Activated CD4-positive, alpha-beta T cell treated with anti-CD3 and anti-CD28 coated beads for 48 hours (primary cell): ENCODE data around the gene CRTAC1.
A peak's percentile ranks its signal among the peaks of the same experiment; 100 is the strongest.
"Not testable (repeated sequence)": the region's sequence is repeated elsewhere in the genome, so short reads cannot be mapped to it uniquely, and the experiment has no call there.

Source experiments
- DNase-seq: peaks from one replicate; pipeline ENCODE4 v3.0.0-alpha.2; 2020

CRTAC1 gene

DNA sequence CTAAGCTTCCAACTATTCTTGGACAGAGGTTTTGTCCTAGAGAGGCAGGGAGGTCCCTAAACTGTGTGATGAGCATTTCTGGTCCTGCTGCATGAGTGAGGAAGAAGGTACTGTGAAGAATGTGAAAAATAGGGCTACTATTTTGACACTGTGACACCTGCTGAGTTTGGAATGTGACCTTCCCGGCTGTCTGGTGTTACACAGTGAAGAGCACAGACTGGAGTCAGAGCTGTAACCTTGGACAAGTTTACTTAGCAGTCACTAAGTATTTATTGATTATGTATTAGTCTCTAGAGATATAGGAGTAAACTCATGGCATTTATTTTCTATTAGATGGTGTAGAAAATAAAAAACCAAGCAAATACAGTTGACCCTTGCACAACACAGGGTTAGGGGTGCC lies 168.5 kb downstream of the CRTAC1 start:
- no peak for DNase-seq

DNA sequence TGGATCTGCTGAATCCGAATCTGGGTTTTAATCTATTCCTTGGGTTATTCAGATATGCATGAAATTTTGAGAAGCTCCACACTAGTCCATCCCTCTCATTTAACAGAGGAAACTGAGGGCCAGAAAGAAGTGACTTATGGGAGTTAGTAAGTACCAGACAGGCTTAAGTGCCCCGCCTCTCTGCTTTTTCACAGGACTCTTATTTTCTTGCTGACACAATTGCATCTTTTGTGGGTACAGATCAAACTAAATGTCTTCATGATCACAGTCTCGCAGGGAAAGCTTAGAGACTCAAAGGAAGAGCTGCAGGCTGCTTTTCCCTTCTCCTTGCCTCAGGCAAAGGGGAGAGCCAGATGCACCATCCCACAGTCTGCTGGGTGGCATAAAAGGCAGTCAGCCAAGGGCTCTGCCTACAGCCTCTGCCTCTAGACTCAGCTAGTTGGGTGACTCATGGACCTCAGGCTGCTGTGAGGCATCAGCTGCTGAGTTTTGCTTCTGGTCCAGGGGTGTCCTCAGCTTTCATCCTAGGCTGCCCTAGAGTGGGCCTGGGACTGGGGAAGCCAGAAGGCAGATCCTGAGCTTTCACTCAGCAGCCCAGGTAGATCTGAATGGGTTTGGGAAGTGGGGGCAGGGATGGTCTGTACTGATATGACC lies 169.2 kb downstream of the CRTAC1 start:
- DNase-seq: no peak

DNA sequence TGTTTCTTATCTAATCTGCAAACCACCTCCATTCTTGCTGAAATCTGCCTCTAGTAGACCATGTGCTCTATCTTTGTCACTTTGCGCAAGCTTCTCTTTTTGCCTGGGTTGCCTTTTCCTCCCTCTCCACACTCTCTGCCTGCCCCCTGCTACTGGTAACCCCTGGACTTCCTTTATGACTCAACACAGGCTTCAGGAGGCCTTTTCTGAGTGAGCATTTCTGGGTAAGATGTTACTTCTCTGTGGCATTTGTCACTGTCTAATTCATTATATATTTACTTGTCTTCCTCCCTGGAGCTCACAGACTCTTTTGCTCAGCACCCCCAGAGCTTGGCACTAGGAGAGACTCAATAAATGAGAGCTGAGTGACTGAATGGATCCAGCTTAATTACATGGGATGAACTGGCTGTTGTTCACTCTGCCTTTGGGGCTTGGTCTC lies 172.4 kb downstream of the CRTAC1 start:
- peak; percentile 30 for DNase-seq

DNA sequence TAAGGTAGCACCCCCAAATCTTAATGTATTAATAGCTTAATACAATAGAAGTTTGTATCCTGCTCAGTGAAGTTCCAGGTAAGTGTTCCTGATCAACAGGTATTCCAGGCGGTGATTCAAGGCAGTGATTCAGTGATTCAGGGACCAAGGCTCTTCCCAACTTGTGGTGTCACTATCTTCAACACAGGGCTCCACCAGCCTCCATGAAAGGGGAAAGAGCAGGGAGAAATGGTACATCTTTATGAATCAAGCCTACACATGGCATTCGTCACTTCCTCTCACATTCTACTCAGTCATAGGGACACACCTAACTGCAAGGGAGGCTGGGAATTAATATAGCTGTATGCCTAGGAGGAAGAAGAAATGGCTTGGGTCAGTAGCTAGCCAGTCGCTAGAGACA lies 175.7 kb downstream of the CRTAC1 start:
- no peak for DNase-seq

DNA sequence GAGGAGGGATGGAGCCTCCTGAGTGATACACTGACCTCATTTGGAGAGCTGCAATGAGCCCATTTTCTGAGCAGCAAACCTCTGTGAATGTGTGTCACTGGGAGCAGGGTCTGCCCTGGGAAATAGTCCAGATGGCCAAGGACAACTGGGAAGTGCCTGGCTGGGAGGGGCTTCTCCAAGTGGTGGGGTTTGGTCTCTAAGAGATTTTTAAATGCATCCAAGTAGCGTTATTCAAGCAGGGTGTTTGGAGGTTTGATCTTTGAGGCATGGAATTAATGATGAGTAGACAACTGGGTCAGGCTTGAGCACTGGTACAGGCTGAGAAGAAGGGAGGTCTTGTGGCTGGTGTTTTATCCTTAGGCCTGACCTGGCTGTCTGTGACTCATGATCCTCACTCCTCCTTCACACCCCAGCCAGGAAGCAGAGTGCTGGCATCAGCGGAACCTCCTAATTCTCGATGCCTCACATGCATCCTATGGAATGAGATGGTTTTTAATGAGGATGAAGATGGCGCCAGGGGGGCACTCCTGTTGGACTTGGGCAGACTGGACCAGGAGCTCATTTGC lies 177.5 kb downstream of the CRTAC1 start:
- DNase-seq: no peak

DNA sequence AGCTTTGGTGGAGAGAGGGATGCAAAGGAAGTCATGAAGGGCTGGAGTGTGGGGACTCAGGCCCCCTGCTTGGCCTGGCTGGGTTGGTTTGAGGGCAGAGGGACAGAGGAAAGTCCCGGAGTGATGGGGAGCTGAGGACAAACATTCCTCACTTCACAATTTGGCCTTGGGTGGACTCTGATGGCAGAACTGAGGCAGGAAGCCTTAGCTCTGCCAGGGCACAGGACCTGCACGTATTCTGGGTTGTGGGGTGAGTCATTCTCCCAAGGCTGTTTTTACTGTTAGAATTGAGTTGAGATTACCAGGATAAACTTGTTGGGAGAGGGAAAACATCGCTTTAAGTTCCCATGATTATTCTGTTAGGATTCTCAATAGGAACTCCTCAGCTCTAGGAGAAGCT lies 178.1 kb downstream of the CRTAC1 start:
- no peak for DNase-seq

DNA sequence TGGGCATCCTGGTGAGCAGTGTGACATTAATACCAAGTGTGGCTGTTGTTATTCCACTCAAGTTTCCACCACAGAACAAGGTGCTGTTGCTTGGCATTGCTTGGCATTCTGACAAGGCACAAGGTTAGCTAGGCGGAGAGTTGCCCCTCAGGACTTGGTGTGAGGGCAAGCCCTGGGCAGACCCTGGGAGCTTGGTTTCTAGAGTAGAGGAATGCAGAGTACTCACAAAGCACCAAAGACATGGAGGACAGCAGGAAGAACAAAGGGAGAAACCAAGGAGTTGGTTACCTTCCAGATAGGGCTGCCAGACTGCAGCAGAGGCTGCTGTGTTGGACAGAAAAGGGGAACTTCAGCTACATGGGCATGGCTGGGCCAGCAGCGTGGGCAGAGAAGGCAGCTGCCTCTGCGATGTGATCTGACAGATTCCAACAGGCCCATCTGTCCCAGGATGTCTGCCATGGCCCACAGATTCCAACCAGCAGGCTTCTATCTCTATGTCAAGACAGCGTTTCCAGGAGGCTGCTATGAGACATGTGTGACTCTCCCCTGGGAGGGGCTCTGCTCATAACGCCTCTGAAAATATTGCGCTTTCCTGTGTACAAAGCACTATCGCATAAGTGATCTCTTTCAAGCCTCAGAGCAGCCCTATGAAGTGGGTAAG lies 178.9 kb downstream of the CRTAC1 start:
- peak; percentile 38 for DNase-seq

DNA sequence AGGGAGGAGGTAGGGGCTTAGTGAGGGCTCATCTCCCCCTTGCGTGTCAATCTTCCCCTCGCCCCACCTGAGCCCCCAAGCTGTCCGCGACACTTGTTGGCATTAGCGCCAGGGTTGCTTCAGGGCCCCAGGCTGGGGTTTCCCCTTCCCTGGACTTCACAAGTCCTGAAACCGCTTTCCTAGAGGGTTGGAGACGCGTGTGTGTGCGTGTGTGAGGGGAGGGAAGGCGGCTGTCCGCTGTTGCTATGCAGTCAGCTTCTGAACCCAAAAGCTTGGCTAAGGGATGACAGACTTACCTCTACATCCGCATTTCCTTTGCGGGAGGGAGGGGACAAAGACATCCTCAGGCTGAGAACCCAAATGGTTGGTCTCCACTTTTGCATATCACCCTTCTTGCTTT lies 180.0 kb downstream of the CRTAC1 start:
- no peak for DNase-seq

DNA sequence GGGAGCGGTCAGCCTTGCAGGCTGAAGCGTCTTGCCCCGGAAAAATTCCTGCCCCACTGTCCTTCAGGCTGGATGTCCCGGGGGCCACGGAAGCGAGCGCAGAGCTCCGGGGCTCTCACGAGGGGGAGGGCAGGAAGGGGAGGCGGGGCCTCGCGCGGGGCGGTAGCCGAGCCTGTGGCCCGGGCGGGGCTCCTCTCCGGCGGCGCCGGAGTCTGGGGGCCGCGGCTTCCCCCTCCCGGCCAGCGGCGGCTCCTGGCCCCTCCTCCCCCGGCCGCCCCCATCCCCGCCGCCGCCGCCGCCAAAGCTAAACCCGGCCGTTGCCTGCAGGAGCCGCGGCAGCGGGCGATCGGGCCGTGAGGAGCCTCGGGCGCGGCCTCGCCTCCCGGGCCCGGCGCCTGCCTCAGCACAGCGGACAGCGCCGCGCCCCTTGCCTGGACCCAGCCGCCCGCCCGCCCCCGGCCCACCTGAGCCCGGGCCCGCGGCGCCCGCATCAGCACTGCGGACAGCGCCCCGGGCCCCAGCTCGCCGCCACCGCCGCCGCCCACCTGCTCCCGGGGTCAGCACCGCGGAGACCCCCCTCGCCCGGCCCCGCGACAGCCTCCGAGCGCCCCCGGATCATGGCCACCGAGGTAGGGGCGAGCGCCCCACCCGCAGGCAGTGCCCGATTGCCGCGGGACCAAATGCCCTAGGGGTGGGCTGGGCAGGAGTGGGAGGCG lies 180.6 kb downstream of the CRTAC1 start, which contains the start of gene GOLGA7B:
Gene GOLGA7B, plus strand, starts transcription at position 157 of the 716 bp plus-strand sequence. Its CDS starts 461 bp downstream, at position 618.
- DNase-seq: peak; percentile 61

DNA sequence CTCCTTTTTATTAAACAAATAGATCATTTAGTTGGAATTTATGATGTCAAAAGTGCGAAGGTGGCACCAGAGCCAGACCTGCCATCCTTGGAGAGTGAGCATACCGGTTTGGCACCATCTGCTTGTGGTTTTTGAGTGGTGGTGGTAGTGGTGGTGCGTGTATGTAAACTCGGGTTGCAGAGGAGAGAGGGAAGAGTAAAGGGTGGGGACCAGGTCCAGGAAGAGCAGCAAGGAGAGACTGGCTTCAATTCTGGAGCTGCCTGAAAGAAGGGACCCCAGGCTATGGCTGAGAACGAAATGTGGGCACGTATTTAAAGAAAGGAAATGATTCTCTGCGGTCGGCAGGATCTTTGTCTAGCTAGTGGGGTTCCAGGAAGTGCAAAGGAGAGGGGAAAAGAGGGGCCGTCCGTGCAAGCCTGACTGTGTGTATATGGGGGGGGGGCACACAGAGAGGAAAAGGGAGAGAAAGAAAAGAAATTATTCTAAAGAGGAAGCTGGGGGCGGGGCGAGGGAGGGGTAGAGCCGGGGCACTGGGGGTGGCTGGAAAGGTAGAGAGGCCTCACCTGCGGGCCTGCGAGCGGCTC lies 181.2 kb downstream of the CRTAC1 start:
- DNase-seq: no peak

DNA sequence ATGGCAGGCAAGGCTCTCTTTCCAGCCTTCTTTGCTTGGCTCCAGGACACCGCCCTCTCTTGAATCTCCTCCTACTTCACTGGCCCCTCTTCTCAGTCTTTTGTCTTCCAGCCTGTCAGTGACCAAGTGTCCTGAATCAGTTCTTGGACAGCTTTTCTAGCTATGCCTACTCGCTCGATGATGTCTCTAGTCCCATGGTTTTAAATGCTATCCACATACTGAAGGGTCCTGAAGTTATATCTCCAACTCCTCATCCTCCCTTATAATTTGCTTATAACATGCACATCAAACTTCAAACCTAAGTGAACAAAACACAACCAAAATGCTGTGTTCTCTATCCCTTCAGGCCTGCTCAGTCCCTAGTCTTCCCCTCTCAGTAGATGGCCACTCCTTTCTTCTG lies 185.7 kb downstream of the CRTAC1 start:
- DNase-seq: no peak

DNA sequence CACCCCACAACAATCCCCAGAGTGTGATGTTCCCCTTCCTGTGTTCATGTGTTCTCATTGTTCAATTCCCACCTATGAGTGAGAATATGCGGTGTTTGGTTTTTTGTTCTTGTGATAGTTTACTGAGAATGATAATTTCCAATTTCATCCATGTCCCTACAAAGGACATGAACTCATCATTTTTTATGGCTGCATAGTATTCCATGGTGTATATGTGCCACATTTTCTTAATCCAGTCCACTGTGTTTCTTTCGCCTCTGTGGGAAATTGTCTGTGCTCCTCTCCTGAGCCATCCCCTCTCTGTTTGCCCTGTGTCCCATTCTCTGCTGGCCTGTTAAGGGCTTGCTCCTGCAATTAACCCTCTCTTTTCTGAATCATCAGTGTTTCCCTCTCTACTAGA lies 186.4 kb downstream of the CRTAC1 start:
- DNase-seq: not testable (repeated sequence)

DNA sequence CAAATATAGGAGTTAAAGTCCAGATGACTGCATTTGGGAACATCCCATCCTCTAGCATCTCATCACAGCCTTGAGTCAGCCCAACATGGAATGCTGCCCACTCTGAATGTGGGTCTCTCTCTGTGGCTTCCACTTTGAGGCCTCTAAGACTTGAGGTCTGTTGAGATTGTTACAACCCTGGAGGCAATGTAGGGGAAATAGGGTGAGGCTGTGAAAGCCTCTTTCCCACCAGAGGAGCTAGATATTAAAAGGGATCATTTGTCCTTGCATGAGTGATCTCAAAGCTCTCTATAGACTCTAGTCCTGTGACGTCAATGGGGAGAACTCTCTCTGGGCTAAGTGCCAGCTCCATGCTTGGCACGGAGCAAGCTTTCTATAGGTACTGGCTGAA lies 187.1 kb downstream of the CRTAC1 start:
- DNase-seq: no peak

DNA sequence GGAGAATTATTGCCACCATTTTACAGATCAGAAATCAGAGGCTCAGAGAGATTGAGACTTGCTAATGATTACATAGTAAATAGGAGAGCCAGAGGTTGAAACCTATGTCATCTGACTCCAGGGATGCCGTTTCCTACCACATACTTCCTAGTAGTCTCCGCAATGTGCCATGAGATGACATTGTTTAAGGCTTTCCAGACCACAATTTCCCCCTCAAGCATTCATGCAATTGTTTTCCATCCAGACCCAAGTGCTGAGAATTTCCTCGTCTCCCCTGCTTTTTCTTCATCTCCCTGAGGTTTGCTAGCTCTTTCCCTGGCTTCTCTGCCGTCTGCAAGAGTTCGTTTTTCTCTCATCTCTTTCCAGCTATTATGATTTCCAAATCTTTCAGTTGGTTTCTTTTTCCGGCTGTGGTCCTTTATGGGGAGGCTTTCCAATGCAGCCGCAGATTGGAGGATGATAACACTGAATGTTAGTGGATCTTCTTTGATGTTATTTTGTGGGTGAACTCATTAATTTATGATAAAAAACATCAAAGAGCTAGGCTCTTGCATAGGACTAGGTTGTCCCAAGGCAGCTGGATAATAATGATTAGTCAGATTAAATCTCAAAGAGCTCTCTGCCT lies 187.7 kb downstream of the CRTAC1 start:
- DNase-seq: no peak

DNA sequence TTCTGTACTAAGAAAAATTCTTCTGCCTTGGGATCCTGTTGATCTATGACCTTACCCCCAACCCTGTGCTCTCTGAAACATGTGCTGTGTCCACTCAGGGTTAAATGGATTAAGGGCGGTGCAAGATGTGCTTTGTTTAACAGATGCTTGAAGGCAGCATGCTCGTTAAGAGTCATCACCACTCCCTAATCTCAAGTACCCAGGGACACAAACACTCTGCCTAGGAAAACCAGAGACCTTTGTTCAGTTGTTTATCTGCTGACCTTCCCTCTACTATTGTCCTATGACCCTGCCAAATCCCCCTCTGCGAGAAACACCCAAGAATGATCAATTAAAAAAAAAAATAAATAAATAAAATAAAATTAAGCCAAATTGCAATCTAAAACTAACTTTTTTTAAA lies 188.3 kb downstream of the CRTAC1 start:
- DNase-seq: not testable (repeated sequence)

DNA sequence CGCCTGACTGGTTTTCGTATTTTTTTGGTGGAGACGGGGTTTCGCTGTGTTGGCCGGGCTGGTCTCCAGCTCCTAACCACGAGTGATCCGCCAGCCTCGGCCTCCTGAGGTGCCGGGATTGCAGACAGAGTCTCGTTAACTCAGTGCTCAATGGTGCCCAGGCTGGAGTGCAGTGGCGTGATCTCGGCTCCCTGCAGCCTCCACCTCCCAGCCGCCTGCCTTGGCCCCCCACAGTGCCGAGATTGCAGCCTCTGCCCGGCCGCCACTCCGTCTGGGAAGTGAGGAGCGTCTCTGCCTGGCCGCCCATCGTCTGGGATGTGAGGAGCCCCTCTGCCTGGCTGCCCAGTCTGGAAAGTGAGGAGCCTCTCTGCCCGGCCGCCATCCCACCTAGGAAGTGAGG lies 189.3 kb downstream of the CRTAC1 start:
- DNase-seq: not testable (repeated sequence)

DNA sequence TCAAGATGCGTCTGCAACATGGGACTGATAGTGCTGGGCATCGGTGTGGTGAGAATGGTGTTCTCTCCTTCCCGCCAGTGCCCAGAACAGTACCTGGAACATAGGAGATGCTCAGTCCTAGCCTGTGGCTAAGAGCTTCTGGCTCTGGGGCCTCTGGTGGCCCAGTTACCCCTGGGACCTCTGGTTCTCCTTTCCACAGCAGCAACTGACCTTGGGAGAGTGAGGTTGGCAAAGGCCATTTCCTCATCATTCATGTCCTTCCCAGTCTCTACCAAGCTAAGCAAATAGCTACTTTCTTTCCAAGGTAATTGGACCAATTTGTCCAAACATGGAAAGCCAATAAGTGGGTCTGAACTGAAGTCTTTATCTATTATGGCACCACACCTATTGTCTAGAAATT lies 192.3 kb downstream of the CRTAC1 start:
- no peak for DNase-seq

DNA sequence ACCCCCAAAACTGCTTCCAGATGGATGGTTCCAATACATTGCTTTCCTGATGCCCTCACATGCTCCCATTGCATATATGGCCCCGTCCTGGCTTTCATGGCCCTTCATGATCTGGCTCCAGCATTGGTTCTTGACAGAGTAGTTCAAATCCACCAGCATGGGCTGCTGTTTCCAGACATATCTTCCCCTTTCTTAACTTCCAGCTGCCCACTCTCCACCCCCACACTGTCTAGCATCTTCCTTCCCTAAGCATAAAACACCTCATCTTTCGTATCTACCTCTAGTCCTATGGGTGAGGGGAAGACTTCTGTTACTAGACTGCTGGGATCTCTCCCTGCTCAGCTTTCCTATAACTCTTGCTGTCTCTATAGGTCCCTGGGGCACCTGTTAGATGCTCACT lies 194.0 kb downstream of the CRTAC1 start:
- no peak for DNase-seq

DNA sequence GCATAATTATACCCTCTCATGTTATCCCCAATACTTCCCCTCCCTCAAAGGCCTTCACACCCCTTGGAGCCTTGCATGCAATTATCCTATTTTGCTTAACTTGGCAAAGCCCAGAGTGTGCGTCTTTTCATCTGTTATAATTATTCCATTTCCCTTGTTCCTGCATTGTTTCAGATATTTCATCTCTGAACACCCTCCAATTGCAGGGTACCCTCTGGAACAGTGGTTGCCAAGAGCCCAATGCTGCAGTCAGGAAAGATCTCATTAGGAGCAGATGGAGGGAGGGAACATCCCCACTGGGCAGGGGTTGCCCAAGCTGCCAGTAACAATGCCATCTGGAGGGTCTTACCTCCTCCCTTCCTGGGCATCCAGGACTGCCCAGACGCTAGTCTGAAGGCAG lies 199.2 kb downstream of the CRTAC1 start:
- no peak for DNase-seq

DNA sequence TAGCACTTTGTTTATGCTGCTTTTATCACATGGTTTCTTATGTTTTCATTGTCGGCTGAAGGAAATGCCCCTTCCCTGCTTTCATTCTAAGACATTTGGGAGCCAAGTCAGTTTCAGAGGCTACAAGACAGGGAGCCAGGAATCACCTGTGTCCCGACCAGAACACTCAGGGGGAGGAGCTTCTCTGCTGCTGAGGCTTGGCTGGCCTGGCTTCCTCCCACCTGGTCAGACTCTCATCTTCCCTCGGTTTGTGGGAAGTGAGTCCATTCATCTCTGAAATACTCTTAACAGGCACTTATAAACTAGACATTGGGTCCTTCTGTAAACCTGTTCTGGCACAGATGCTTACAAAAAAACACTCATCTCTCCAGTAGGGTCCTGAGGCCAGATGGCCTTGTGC lies 200.4 kb downstream of the CRTAC1 start:
- DNase-seq: no peak

DNA sequence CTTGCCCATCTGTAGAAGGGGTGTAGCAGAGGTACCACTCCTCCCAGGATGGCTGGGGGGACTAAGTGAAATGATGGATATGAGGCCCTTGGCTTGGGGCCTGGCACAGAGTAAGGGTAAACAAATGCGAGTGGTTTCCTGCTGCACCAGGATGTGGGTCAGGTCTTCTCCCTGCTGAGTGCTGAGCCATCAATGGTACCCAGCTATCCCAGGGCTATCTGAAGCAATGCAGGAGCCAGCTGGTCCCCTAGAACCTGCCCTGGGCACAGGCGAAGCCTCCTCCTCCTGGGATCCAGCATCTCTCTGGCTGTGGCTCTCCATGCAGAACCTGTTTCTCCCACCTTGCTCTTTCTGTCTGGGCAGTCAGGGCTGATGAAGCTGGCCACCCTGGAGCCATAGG lies 201.7 kb downstream of the CRTAC1 start:
- DNase-seq: no peak

DNA sequence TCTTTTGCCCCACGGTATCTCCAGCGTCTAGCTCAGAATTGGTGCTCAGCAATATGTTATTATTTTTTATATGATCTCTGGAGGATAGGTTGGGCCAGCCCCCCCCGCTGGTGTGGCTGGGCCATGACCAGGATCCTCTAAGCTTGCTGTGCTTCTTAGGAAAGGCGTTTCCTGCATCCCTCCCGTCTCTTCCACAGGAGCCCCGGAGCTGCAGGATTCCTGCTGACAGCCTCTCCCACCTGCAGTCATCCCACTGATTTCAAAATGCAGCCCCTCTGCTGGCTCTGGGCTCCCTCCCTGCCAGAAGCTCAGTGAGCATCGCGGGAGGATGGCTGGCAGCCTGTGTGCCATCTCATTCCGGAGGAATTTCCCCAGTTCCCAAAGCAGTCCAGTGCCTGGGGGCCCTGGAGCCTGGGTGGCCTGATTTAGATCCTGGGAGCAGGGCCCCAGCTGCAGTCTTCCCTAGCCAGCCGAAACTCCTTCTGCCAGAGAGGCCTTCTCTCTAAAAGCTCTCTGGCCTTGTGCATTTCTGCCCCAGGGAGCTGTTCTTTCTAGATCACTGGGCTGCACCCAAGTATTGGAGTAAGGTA lies 202.6 kb downstream of the CRTAC1 start:
- no peak for DNase-seq

DNA sequence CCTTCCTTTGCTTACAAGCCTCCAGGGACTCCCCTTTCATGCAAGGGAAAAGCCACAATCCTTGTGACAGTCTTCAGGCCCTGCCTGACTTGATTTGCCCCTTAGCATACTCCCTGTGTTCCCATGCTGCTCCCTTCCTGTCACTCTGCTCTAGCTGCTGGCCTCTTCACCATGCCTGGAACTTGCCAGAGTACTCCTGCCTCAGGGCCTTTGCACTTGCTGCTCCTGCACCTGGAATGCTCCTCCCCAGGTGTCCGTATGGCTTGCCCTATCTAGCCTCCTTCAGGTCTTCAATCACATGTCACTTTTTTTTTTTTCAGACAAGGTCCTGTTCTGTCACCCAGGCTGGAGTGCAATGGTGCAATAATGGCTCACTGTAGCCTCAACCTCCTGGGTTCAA lies 203.5 kb downstream of the CRTAC1 start:
- no peak for DNase-seq
